Parathyroid adenoma (tissue), 2 donors: ENCODE results near the gene ATP2B2.
"Not testable (repeated sequence)": the region's sequence is repeated elsewhere in the genome, so short reads cannot be mapped to it uniquely, and the experiment has no call there.

Source experiments
- H2AFZ ChIP-seq: fragments of 300-600 bp; sonication (generic); one replicate; pipeline ENCODE4 v1.7.0; 2017; ENCODE audit warnings: antibody characterized with exemption, mild to moderate bottlenecking
- H3K27ac ChIP-seq: fragments of 300-600 bp; sonication (generic); one replicate; pipeline ENCODE4 v1.7.0; 2017
- H3K27me3 ChIP-seq: fragments of 300-600 bp; sonication (generic); one replicate; pipeline ENCODE4 v1.7.0; 2017; ENCODE audit warnings: low read length; ENCODE audit not compliant: control insufficient read depth, insufficient read depth
- H3K36me3 ChIP-seq: fragments of 300-600 bp; sonication (generic); one replicate; pipeline ENCODE4 v1.7.0; 2017; ENCODE audit warnings: low read length; ENCODE audit not compliant: control insufficient read depth, insufficient read depth
- H3K4me1 ChIP-seq: fragments of 300-600 bp; sonication (generic); one replicate; pipeline ENCODE4 v1.7.0; 2017; ENCODE audit warnings: control low read depth
- H3K4me2 ChIP-seq: fragments of 300-600 bp; sonication (generic); one replicate; pipeline ENCODE4 v1.7.0; 2017; ENCODE audit warnings: low read length
- H3K4me3 ChIP-seq: fragments of 300-600 bp; sonication (generic); one replicate; pipeline ENCODE4 v1.7.0; 2017; ENCODE audit warnings: low read depth, low read length
- H3K79me2 ChIP-seq: fragments of 300-600 bp; sonication (generic); one replicate; pipeline ENCODE4 v1.7.0; 2017; ENCODE audit warnings: control low read depth
- H3K9ac ChIP-seq: fragments of 300-600 bp; sonication (generic); one replicate; pipeline ENCODE4 v1.7.0; 2017; ENCODE audit warnings: mild to moderate bottlenecking
- H3K9me3 ChIP-seq: fragments of 300-600 bp; sonication (generic); one replicate; pipeline ENCODE4 v1.7.0; 2017; ENCODE audit warnings: low read length; ENCODE audit not compliant: control insufficient read depth
- TF ChIP-seq, protein P1 (sequence below): fragments of 300-600 bp; sonication (generic); IDR thresholded peaks from one replicate; pipeline ENCODE4 v1.7.0; 2017; ENCODE audit warnings: antibody characterized with exemption, mild to moderate bottlenecking
- donor health status: primary hyperparathyroidism.

The ATP2B2 gene

DNA sequence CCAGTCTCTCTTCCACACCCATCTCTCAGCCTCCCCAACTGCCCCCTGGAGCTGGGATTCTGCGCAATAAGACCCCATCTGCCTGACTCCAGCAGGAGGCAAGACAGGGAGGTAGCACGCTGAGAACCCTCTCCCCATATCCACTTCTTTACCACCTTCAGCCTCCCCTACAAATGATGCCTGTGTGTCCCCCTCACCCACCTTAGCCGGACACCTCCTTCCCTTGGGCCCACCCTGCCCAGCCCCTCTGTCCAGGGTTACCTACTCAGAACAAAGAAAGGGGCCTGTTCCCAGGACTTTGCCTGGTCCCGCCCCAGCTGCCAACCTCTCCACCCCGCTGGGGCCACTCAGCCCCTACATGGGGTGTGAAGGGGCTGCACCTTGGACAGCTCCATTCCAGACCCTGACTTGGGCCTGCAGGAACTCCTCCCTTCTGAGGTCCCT, 40.8 kb upstream of the ATP2B2 start:
- Histone ChIP-seq H2AFZ (no peak overlapping the region), H3K4me3 (no peak overlapping the region), H3K27me3 (no peaks in the 10 kb centered on the region), H3K36me3 (no peaks in the 10 kb centered on the region), H3K79me2 (no peaks in the 10 kb centered on the region), H3K4me2 (no peak overlapping the region), H3K9me3 (peaks cover 4% of the 10 kb centered on the region), H3K4me1 (no peaks in the 10 kb centered on the region), H3K27ac (no peak overlapping the region), H3K9ac (no peak overlapping the region)
- TF ChIP-seq, protein P1, sequence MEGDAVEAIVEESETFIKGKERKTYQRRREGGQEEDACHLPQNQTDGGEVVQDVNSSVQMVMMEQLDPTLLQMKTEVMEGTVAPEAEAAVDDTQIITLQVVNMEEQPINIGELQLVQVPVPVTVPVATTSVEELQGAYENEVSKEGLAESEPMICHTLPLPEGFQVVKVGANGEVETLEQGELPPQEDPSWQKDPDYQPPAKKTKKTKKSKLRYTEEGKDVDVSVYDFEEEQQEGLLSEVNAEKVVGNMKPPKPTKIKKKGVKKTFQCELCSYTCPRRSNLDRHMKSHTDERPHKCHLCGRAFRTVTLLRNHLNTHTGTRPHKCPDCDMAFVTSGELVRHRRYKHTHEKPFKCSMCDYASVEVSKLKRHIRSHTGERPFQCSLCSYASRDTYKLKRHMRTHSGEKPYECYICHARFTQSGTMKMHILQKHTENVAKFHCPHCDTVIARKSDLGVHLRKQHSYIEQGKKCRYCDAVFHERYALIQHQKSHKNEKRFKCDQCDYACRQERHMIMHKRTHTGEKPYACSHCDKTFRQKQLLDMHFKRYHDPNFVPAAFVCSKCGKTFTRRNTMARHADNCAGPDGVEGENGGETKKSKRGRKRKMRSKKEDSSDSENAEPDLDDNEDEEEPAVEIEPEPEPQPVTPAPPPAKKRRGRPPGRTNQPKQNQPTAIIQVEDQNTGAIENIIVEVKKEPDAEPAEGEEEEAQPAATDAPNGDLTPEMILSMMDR, result no peak

DNA sequence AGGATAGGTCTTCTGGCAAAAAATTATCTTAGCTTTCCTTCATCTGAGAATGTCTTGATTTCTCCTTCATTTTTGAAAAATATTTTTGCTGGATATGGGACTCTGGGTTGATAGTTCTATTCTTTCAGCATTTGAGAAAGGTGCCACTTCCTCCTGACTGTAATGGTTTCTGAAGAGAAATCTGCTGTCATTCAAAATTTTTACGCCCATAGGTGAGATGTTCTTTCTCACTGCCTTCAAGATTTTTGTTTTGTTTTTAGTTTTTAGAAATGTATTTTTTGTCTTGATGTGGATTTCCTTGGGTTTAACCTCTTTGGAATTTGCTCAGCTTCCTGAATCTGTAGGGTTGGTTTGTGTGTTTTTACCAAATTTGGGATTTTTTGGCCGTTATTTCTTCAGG, 37.1 kb upstream of the ATP2B2 start:
- H3K4me3 ChIP-seq, result no peak overlapping the region
- H3K27me3 ChIP-seq, result no peaks in the 10 kb centered on the region
- peaks cover 7% of the 10 kb centered on the region for H3K9me3 ChIP-seq
- TF ChIP-seq, protein P1, result no peak
- H3K9ac ChIP-seq, result no peak overlapping the region
- H2AFZ ChIP-seq, result no peak overlapping the region
- no peaks in the 10 kb centered on the region for H3K4me1 ChIP-seq
- H3K4me2 ChIP-seq, result no peak overlapping the region
- H3K79me2 ChIP-seq, result no peaks in the 10 kb centered on the region
- H3K36me3 ChIP-seq, result no peaks in the 10 kb centered on the region
- H3K27ac ChIP-seq, result no peak overlapping the region

DNA sequence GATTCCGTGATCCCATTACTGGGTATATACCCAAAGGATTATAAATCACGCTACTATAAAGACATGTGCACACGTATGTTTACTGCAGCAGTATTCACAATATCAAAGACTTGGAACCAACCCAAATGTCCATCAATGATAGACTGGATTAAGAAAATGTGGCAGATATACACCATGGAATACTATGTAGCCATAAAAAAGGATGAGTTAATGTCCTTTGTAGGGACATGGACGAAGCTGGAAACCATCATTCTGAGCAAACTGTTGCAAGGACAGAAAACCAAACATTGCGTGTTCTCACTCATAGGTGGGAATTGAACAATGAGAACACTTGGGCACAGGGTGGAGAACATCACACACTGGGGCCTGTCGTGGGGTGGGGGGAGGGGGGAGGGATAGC, 35.0 kb upstream of the ATP2B2 start:
- not testable (repeated sequence) for H3K4me1 ChIP-seq, H3K9ac ChIP-seq, H3K4me2 ChIP-seq, H2AFZ ChIP-seq, H3K36me3 ChIP-seq, H3K79me2 ChIP-seq, H3K27me3 ChIP-seq, H3K9me3 ChIP-seq, H3K27ac ChIP-seq, H3K4me3 ChIP-seq

DNA sequence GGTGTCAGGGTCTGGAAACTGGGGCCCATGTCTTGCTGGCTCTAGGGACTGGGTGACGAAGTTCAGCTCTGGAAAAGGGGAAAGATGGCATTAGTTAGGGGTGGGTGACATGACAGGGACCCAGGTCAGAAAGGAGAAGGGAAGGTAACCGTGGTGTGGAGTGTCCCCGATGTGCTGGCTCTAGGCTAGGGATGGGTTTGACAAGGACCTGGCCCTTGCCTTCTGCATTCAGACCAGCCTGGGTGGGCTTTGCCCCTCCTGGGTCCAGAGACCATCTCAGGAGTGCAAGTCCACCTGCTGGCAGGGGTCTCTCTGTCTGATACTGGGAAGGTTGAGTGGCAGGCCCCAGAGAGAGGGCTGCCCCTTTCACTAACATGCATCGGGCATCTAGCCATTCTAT, 28.7 kb upstream of the ATP2B2 start:
- H3K9ac ChIP-seq, result no peak overlapping the region
- no peaks in the 10 kb centered on the region for H3K79me2 ChIP-seq
- H3K36me3 ChIP-seq, result no peaks in the 10 kb centered on the region
- H3K4me3 ChIP-seq, result no peak overlapping the region
- H3K9me3 ChIP-seq, result no peaks in the 10 kb centered on the region
- no peak overlapping the region for H2AFZ ChIP-seq
- H3K27me3 ChIP-seq, result no peaks in the 10 kb centered on the region
- no peak overlapping the region for H3K27ac ChIP-seq
- TF ChIP-seq, protein P1, result no peak
- no peak overlapping the region for H3K4me2 ChIP-seq
- H3K4me1 ChIP-seq, result no peaks in the 10 kb centered on the region

DNA sequence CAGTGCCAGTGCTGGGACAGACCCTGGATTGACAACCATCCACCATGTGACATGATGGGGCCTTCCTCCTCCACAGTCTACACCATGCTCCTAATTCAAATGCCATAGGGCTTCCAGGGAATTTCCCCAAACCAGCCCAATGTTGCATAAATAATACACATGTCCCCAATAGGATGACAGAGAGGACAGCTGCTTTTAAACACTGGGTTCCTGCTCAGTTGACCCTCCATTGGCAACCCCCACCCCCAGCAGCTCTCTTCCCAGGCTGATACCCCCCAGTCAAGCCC, 28.3 kb upstream of the ATP2B2 start:
- no peaks in the 10 kb centered on the region for H3K27me3 ChIP-seq
- no peaks in the 10 kb centered on the region for H3K9me3 ChIP-seq
- H3K9ac ChIP-seq, result no peak overlapping the region
- no peak overlapping the region for H3K27ac ChIP-seq
- no peaks in the 10 kb centered on the region for H3K36me3 ChIP-seq
- no peak overlapping the region for H3K4me2 ChIP-seq
- no peak overlapping the region for H3K4me3 ChIP-seq
- no peak overlapping the region for H2AFZ ChIP-seq
- H3K79me2 ChIP-seq, result no peaks in the 10 kb centered on the region
- no peaks in the 10 kb centered on the region for H3K4me1 ChIP-seq
- TF ChIP-seq, protein P1, result no peak
